Osteoblast (primary cell): Measurements from ENCODE around the gene FAM117B. TPM values are rescaled to one million over a fixed set of nuclear protein-coding genes. Genes with fewer than 3 reads are reported as not detected.

Experiments used
- DNase-seq: peaks from one replicate; pipeline ENCODE4 v3.0.0; 2011; ENCODE audit warnings: low spot score, mixed read lengths; ENCODE audit not compliant: insufficient read length; ENCODE audit errors: missing footprints
- H2AFZ ChIP-seq: 2 replicates; pipeline ENCODE4 v1.6.0; 2011; ENCODE audit warnings: mild to moderate bottlenecking, low read length
- H3K27ac ChIP-seq: 2 replicates; pipeline ENCODE4 v1.5.1; 2011; ENCODE audit warnings: mild to moderate bottlenecking, low read depth, low read length, moderate library complexity
- H3K27me3 ChIP-seq: 2 replicates; pipeline ENCODE4 v1.6.0; 2012; ENCODE audit warnings: mild to moderate bottlenecking, control low read depth, inconsistent platforms, low read length, moderate library complexity; ENCODE audit not compliant: insufficient read depth
- H3K36me3 ChIP-seq: 2 replicates; pipeline ENCODE4 v1.5.1; 2011; ENCODE audit warnings: mild to moderate bottlenecking, low read length, control low read depth, moderate library complexity; ENCODE audit not compliant: insufficient read depth
- H3K4me1 ChIP-seq: 2 replicates; pipeline ENCODE4 v1.5.1; 2011; ENCODE audit warnings: mild to moderate bottlenecking, low read length, control low read depth, moderate library complexity; ENCODE audit not compliant: insufficient read depth
- H3K4me2 ChIP-seq: 2 replicates; pipeline ENCODE4 v1.6.0; 2011; ENCODE audit warnings: mild to moderate bottlenecking, low read length; ENCODE audit not compliant: insufficient read depth
- H3K4me3 ChIP-seq: fragments of 200-600 bp; sonication (generic); 3 replicates; pipeline ENCODE4 v1.5.1; 2012; ENCODE audit warnings: mild to moderate bottlenecking, low read length, inconsistent platforms; ENCODE audit not compliant: insufficient read depth
- H3K79me2 ChIP-seq: 2 replicates; pipeline ENCODE4 v1.6.0; 2012; ENCODE audit warnings: mild to moderate bottlenecking, low read length, control low read depth, inconsistent platforms; ENCODE audit not compliant: insufficient read depth
- H3K9me3 ChIP-seq: 2 replicates; pipeline ENCODE4 v1.5.1; 2011; ENCODE audit warnings: low read depth, low read length, control low read depth
- H4K20me1 ChIP-seq: 2 replicates; pipeline ENCODE4 v1.6.0; 2012; ENCODE audit warnings: mild to moderate bottlenecking, low read length, control low read depth; ENCODE audit not compliant: insufficient read depth
- total RNA-seq: library from RNA; depleted of rRNA; stranded (reverse); fragments of >200 nt; gene quantifications from 2 replicates; pipeline ENCODE4 v1.2.3, GENCODE V29; 2012
- TF ChIP-seq, protein P1 (sequence below): IDR thresholded peaks from 2 replicates; pipeline ENCODE4 v1.5.1; 2011; ENCODE audit warnings: mild to moderate bottlenecking, low read depth, low read length, moderate library complexity; ENCODE audit errors: extremely low read depth

Gene FAM117B
- total RNA-seq, 1 donor, result 2.9 TPM

- H4K20me1 ChIP-seq, result no peaks in the 10 kb centered on the region
- H3K9me3 ChIP-seq, result no peaks in the 10 kb centered on the region
- H2AFZ ChIP-seq, result no peak overlapping the region
- H3K36me3 ChIP-seq, result no peaks in the 10 kb centered on the region
- H3K27ac ChIP-seq, result no peak overlapping the region
- H3K4me1 ChIP-seq, result no peaks in the 10 kb centered on the region
- H3K4me3 ChIP-seq, result no peak overlapping the region
- TF ChIP-seq, protein P1, sequence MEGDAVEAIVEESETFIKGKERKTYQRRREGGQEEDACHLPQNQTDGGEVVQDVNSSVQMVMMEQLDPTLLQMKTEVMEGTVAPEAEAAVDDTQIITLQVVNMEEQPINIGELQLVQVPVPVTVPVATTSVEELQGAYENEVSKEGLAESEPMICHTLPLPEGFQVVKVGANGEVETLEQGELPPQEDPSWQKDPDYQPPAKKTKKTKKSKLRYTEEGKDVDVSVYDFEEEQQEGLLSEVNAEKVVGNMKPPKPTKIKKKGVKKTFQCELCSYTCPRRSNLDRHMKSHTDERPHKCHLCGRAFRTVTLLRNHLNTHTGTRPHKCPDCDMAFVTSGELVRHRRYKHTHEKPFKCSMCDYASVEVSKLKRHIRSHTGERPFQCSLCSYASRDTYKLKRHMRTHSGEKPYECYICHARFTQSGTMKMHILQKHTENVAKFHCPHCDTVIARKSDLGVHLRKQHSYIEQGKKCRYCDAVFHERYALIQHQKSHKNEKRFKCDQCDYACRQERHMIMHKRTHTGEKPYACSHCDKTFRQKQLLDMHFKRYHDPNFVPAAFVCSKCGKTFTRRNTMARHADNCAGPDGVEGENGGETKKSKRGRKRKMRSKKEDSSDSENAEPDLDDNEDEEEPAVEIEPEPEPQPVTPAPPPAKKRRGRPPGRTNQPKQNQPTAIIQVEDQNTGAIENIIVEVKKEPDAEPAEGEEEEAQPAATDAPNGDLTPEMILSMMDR, result no peak
- H3K79me2 ChIP-seq, result no peaks in the 10 kb centered on the region
- no peak overlapping the region for H3K4me2 ChIP-seq
- DNase-seq, result peak; percentile 44
- H3K27me3 ChIP-seq, result no peaks in the 10 kb centered on the region
Observed at GRCh38 chr2:202758604-202759003, 123.8 kb downstream of the FAM117B start.

DNA sequence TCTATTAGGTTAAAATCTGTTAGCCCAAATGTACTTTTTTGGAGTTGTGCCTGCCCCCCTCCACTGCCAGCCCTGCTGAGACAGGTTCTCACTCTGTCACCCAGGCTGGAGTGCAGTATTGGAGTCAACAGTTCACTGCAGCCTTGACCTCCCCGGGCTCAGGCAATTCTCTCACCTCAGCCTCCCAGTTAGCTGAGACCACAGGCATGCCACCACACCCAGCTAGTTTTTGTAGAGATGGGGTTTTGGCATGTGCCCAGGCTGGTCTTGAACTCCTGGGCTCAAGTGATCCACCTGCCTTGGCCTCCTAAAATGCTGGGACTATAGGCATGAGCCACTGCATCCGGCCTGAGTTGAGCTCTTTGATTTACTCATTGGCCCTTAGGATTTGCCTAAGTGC is 126.1 kb downstream of the FAM117B start:
- Histone ChIP-seq H3K4me2 (no peak overlapping the region), H3K4me1 (no peaks in the 10 kb centered on the region), H3K36me3 (no peaks in the 10 kb centered on the region), H3K9me3 (no peaks in the 10 kb centered on the region), H4K20me1 (no peaks in the 10 kb centered on the region), H2AFZ (no peak overlapping the region), H3K27me3 (no peaks in the 10 kb centered on the region), H3K27ac (no peak overlapping the region), H3K79me2 (no peaks in the 10 kb centered on the region), H3K4me3 (no peak overlapping the region)
- DNase-seq, result no peak
- TF ChIP-seq, protein P1, result no peak

- Histone ChIP-seq H3K36me3 (no peaks in the 10 kb centered on the region), H2AFZ (no peak overlapping the region), H3K79me2 (no peaks in the 10 kb centered on the region), H3K27me3 (no peaks in the 10 kb centered on the region), H3K4me1 (no peaks in the 10 kb centered on the region), H3K4me2 (no peak overlapping the region), H3K4me3 (no peak overlapping the region), H3K27ac (no peak overlapping the region), H3K9me3 (no peaks in the 10 kb centered on the region), H4K20me1 (no peaks in the 10 kb centered on the region)
- no peak for DNase-seq
- TF ChIP-seq, protein P1, result no peak
Observed at GRCh38 chr2:202762556-202762955, 127.8 kb downstream of the FAM117B start.

GRCh38 chr2:202763916-202764315 is 129.1 kb downstream of the FAM117B start:
- Histone ChIP-seq H3K9me3 (no peaks in the 10 kb centered on the region), H3K79me2 (no peaks in the 10 kb centered on the region), H3K27me3 (no peaks in the 10 kb centered on the region), H3K27ac (no peak overlapping the region), H2AFZ (no peak overlapping the region), H3K4me2 (no peak overlapping the region), H3K4me1 (no peaks in the 10 kb centered on the region), H3K36me3 (no peaks in the 10 kb centered on the region), H3K4me3 (no peak overlapping the region), H4K20me1 (no peaks in the 10 kb centered on the region)
- TF ChIP-seq, protein P1, result no peak
- no peak for DNase-seq
